ENCODE results near the gene PIMREG. TPM values are rescaled to one million over a fixed set of nuclear protein-coding genes. Genes with fewer than 3 reads are reported as not detected.

The PIMREG gene
- total RNA-seq, 5 donors from 2014 or later (not counting 1 experiment from before 2014, with no cell fraction given) = 0.23 to 0.79 (median 0.43) TPM; not detected in 2

- Mint-ChIP-seq H3K4me3 (no peak overlapping the region), H3K4me1 (peaks cover 0 to 3% (median 0%) of the 10 kb centered on the region in 3 donors), H3K27ac (no peak overlapping the region), H3K27me3 (peaks cover 14 to 19% of the 10 kb centered on the region in 2 donors), H3K9me3 (no peaks in the 10 kb centered on the region), H3K36me3 (no peaks in the 10 kb centered on the region)
- no peak overlapping the region for H3K27ac ChIP-seq (ENCODE audit: low read length)
- no peaks in the 10 kb centered on the region for H3K4me1 ChIP-seq (ENCODE audit: control insufficient read depth in 1 of 2, extremely low read depth in 1 of 2, insufficient read depth in 2 of 2, low read length in 2 of 2)
- peaks cover 0 to 36% of the 10 kb centered on the region in 2 experiments for H3K27me3 ChIP-seq (replicated peaks in 1 of 2; ENCODE audit: control insufficient read depth in 2 of 2, extremely low read depth in 1 of 2, insufficient read depth in 2 of 2, low read length in 1 of 2)
- ChIA-PET CTCF (no interaction called here), POLR2A (no interaction called here)
- DNase-seq (no peak), ATAC-seq (replicated peaks in 1 of 4) (no peak)
- H3K4me3 ChIP-seq (ENCODE audit: control insufficient read depth in 1 of 2, extremely low read depth in 1 of 2, low read length in 1 of 2) = no peak overlapping the region
- no peaks in the 10 kb centered on the region for H3K36me3 ChIP-seq (ENCODE audit: control insufficient read depth in 2 of 2, extremely low read depth in 1 of 2, insufficient read depth in 1 of 2, low read length in 1 of 2)
- H3K9me3 ChIP-seq = no peaks in the 10 kb centered on the region
- 72% methylated on average over 8 of the region's 8 CpGs for WGBS (ENCODE audit: insufficient coverage)
Observed at GRCh38 chr17:6415616-6416015, 28.6 kb upstream of the PIMREG start.

- 23% methylated on average over 13 of the region's 13 CpGs for WGBS (ENCODE audit: insufficient coverage)
- ATAC-seq (replicated peaks in 1 of 4) (peak in 1 of 4 experiments; percentile 57), DNase-seq (peak in 8 of 35 experiments; percentile 11 to 30 (median 18))
- H3K36me3 Mint-ChIP-seq = no peaks in the 10 kb centered on the region
- H3K27me3 Mint-ChIP-seq = peaks cover 8 to 22% of the 10 kb centered on the region in 2 donors
- ChIA-PET POLR2A (no interaction called here), CTCF (no interaction called here)
- no peak overlapping the region for H3K27ac Mint-ChIP-seq
- H3K4me1 ChIP-seq (ENCODE audit: control insufficient read depth in 1 of 2, extremely low read depth in 1 of 2, insufficient read depth in 2 of 2, low read length in 2 of 2) = peaks cover 0 to 6% of the 10 kb centered on the region in 2 experiments
- no peak overlapping the region for H3K4me3 Mint-ChIP-seq
- no peaks in the 10 kb centered on the region for H3K9me3 ChIP-seq
- H3K4me1 Mint-ChIP-seq = peaks cover 0 to 6% (median 0%) of the 10 kb centered on the region in 3 donors
- no peak overlapping the region for H3K27ac ChIP-seq (ENCODE audit: low read length)
- no peaks in the 10 kb centered on the region for H3K9me3 Mint-ChIP-seq
- H3K36me3 ChIP-seq (ENCODE audit: control insufficient read depth in 2 of 2, extremely low read depth in 1 of 2, insufficient read depth in 1 of 2, low read length in 1 of 2) = no peaks in the 10 kb centered on the region
- H3K4me3 ChIP-seq (ENCODE audit: control insufficient read depth in 1 of 2, extremely low read depth in 1 of 2, low read length in 1 of 2) = no peak overlapping the region
- H3K27me3 ChIP-seq (replicated peaks in 1 of 2; ENCODE audit: control insufficient read depth in 2 of 2, extremely low read depth in 1 of 2, insufficient read depth in 2 of 2, low read length in 1 of 2) = peaks cover 0 to 51% of the 10 kb centered on the region in 2 experiments
Observed at GRCh38 chr17:6420173-6420641, 24.0 kb upstream of the PIMREG start.

GRCh38 chr17:6421700-6422604 lies 22.3 kb upstream of the PIMREG start:
- Histone ChIP-seq H3K36me3 (ENCODE audit: control insufficient read depth in 2 of 2, extremely low read depth in 1 of 2, insufficient read depth in 1 of 2, low read length in 1 of 2) (no peaks in the 10 kb centered on the region), H3K27ac (ENCODE audit: low read length) (no peak overlapping the region), H3K27me3 (replicated peaks in 1 of 2; ENCODE audit: control insufficient read depth in 2 of 2, extremely low read depth in 1 of 2, insufficient read depth in 2 of 2, low read length in 1 of 2) (peaks cover 0 to 49% of the 10 kb centered on the region in 2 experiments), H3K4me1 (ENCODE audit: control insufficient read depth in 1 of 2, extremely low read depth in 1 of 2, insufficient read depth in 2 of 2, low read length in 2 of 2) (peaks cover under 1 to 12% of the 10 kb centered on the region in 2 experiments), H3K4me3 (ENCODE audit: control insufficient read depth in 1 of 2, extremely low read depth in 1 of 2, low read length in 1 of 2) (no peak overlapping the region), H3K9me3 (no peaks in the 10 kb centered on the region)
- H3K36me3 Mint-ChIP-seq = no peaks in the 10 kb centered on the region
- CTCF ChIA-PET = interaction anchor here in 1 of 2 donors (0.8 kb wide), 1 partner anchor 17 kb away, joined by 3 read pairs; no protein-coding TSS in a partner anchor
- POLR2A ChIA-PET = no interaction called here
- DNase-seq (peak in 34 of 35 experiments; percentile 30 to 80 (median 55)), ATAC-seq (replicated peaks in 1 of 4) (peak; percentile 60 to 72 (median 67))
- H3K27me3 Mint-ChIP-seq = peaks cover 8 to 18% of the 10 kb centered on the region in 2 donors
- H3K4me1 Mint-ChIP-seq = peaks cover 2 to 7% (median 3%) of the 10 kb centered on the region in 3 donors
- H3K9me3 Mint-ChIP-seq = no peaks in the 10 kb centered on the region
- H3K27ac Mint-ChIP-seq = peak overlapping the region in 1 of 2 donors; percentile 19
- no peak overlapping the region for H3K4me3 Mint-ChIP-seq
- WGBS (ENCODE audit: insufficient coverage) = 11% methylated on average over 9 of the region's 13 CpGs

- Histone ChIP-seq H3K4me1 (ENCODE audit: control insufficient read depth in 1 of 2, extremely low read depth in 1 of 2, insufficient read depth in 2 of 2, low read length in 2 of 2) (peaks cover 7 to 20% of the 10 kb centered on the region in 2 experiments), H3K27me3 (replicated peaks in 1 of 2; ENCODE audit: control insufficient read depth in 2 of 2, extremely low read depth in 1 of 2, insufficient read depth in 2 of 2, low read length in 1 of 2) (peaks cover 0 to 49% of the 10 kb centered on the region in 2 experiments), H3K27ac (ENCODE audit: low read length) (no peak overlapping the region), H3K9me3 (no peaks in the 10 kb centered on the region), H3K4me3 (ENCODE audit: control insufficient read depth in 1 of 2, extremely low read depth in 1 of 2, low read length in 1 of 2) (no peak overlapping the region), H3K36me3 (ENCODE audit: control insufficient read depth in 2 of 2, extremely low read depth in 1 of 2, insufficient read depth in 1 of 2, low read length in 1 of 2) (no peaks in the 10 kb centered on the region)
- WGBS (ENCODE audit: insufficient coverage) = 68% methylated on average over 12 of the region's 13 CpGs
- H3K27me3 Mint-ChIP-seq = peaks cover 8 to 18% of the 10 kb centered on the region in 2 donors
- CTCF ChIA-PET = no interaction called here
- no peak overlapping the region for H3K27ac Mint-ChIP-seq
- H3K4me3 Mint-ChIP-seq = no peak overlapping the region
- no peaks in the 10 kb centered on the region for H3K9me3 Mint-ChIP-seq
- H3K36me3 Mint-ChIP-seq = no peaks in the 10 kb centered on the region
- ATAC-seq (replicated peaks in 1 of 4) = no peak
- POLR2A ChIA-PET = no interaction called here
- DNase-seq = no peak
- peaks cover 10 to 15% (median 11%) of the 10 kb centered on the region in 3 donors for H3K4me1 Mint-ChIP-seq
Observed at GRCh38 chr17:6422654-6423241, 21.5 kb upstream of the PIMREG start.

- CTCF ChIA-PET = interaction anchor here in 1 of 2 donors (0.9 kb wide), 1 partner anchor 832 kb away, joined by 3 read pairs; no protein-coding TSS in a partner anchor
Observed at GRCh38 chr17:6423931-6424330, 20.3 kb upstream of the PIMREG start.

GRCh38 chr17:6425407-6425806 lies 18.8 kb upstream of the PIMREG start:
- CTCF ChIA-PET = interaction anchor here in 1 of 2 donors (1.1 kb wide), 1 partner anchor 13 kb away, joined by 3 read pairs; no protein-coding TSS in a partner anchor
- POLR2A ChIA-PET = interaction anchor here in 1 of 2 donors (0.7 kb wide), 1 partner anchor 88 kb away, joined by 6 read pairs; no protein-coding TSS in a partner anchor
- 92% methylated on average over 12 of the region's 18 CpGs for WGBS (ENCODE audit: insufficient coverage)

More at GRCh38 chr17:6423931-6424330, 20.3 kb upstream of the PIMREG start:
- peaks cover 8 to 18% of the 10 kb centered on the region in 2 donors for H3K27me3 Mint-ChIP-seq
- peaks cover 7 to 31% of the 10 kb centered on the region in 2 experiments for H3K4me1 ChIP-seq (ENCODE audit: control insufficient read depth in 1 of 2, extremely low read depth in 1 of 2, insufficient read depth in 2 of 2, low read length in 2 of 2)
- 84% methylated on average over 8 of the region's 14 CpGs for WGBS (ENCODE audit: insufficient coverage)
- no peak overlapping the region for H3K4me3 Mint-ChIP-seq
- no peak overlapping the region for H3K4me3 ChIP-seq (ENCODE audit: control insufficient read depth in 1 of 2, extremely low read depth in 1 of 2, low read length in 1 of 2)
- ATAC-seq (replicated peaks in 1 of 4) (no peak), DNase-seq (no peak)
- H3K36me3 ChIP-seq (ENCODE audit: control insufficient read depth in 2 of 2, extremely low read depth in 1 of 2, insufficient read depth in 1 of 2, low read length in 1 of 2) = no peaks in the 10 kb centered on the region
- H3K36me3 Mint-ChIP-seq = no peaks in the 10 kb centered on the region
- H3K9me3 ChIP-seq = no peaks in the 10 kb centered on the region
- POLR2A ChIA-PET = no interaction called here
- no peaks in the 10 kb centered on the region for H3K9me3 Mint-ChIP-seq
- no peak overlapping the region for H3K27ac ChIP-seq (ENCODE audit: low read length)
- H3K4me1 Mint-ChIP-seq = peaks cover 16 to 24% (median 17%) of the 10 kb centered on the region in 3 donors
- no peak overlapping the region for H3K27ac Mint-ChIP-seq
- H3K27me3 ChIP-seq (replicated peaks in 1 of 2; ENCODE audit: control insufficient read depth in 2 of 2, extremely low read depth in 1 of 2, insufficient read depth in 2 of 2, low read length in 1 of 2) = peaks cover 0 to 53% of the 10 kb centered on the region in 2 experiments

More at GRCh38 chr17:6425407-6425806, 18.8 kb upstream of the PIMREG start:
- ATAC-seq (replicated peaks in 1 of 4) = no peak
- no peak overlapping the region for H3K4me3 ChIP-seq (ENCODE audit: control insufficient read depth in 1 of 2, extremely low read depth in 1 of 2, low read length in 1 of 2)
- no peak overlapping the region for H3K4me3 Mint-ChIP-seq
- H3K4me1 Mint-ChIP-seq = peaks cover 16 to 21% (median 17%) of the 10 kb centered on the region in 3 donors
- no peaks in the 10 kb centered on the region for H3K36me3 Mint-ChIP-seq
- H3K27ac Mint-ChIP-seq = no peak overlapping the region
- no peaks in the 10 kb centered on the region for H3K36me3 ChIP-seq (ENCODE audit: control insufficient read depth in 2 of 2, extremely low read depth in 1 of 2, insufficient read depth in 1 of 2, low read length in 1 of 2)
- DNase-seq = no peak
- no peak overlapping the region for H3K27ac ChIP-seq (ENCODE audit: low read length)
- H3K9me3 ChIP-seq = no peaks in the 10 kb centered on the region
- H3K4me1 ChIP-seq (ENCODE audit: control insufficient read depth in 1 of 2, extremely low read depth in 1 of 2, insufficient read depth in 2 of 2, low read length in 2 of 2) = peaks cover 7 to 31% of the 10 kb centered on the region in 2 experiments
- peaks cover 0 to 47% of the 10 kb centered on the region in 2 experiments for H3K27me3 ChIP-seq (replicated peaks in 1 of 2; ENCODE audit: control insufficient read depth in 2 of 2, extremely low read depth in 1 of 2, insufficient read depth in 2 of 2, low read length in 1 of 2)
- H3K27me3 Mint-ChIP-seq = peaks cover 6 to 13% of the 10 kb centered on the region in 2 donors
- peaks cover 3 to 4% (median 4%) of the 10 kb centered on the region in 3 donors for H3K9me3 Mint-ChIP-seq

All from T-cell (primary cell).